ENCODE data around the gene ALK.

ALK gene

GRCh38 chr2:29360016-29360784 is 561.2 kb downstream of the ALK start:
- no peak for DNase-seq (ENCODE audit: low read depth)

GRCh38 chr2:29353403-29353991 is 567.9 kb downstream of the ALK start:
- DNase-seq (ENCODE audit: low read depth): no peak

GRCh38 chr2:29351916-29352591 is 569.3 kb downstream of the ALK start:
- no peak for DNase-seq (ENCODE audit: low read depth)

GRCh38 chr2:29351248-29351647 is 570.1 kb downstream of the ALK start:
- no peak for DNase-seq (ENCODE audit: low read depth)

- no peak for DNase-seq (ENCODE audit: low read depth)
These were observed 571.9 kb downstream of the ALK start for GRCh38 chr2:29349316-29350030.

- no peak for DNase-seq (ENCODE audit: low read depth)
These were observed 573.5 kb downstream of the ALK start for GRCh38 chr2:29347774-29348461.

- DNase-seq (ENCODE audit: low read depth): no peak
These were observed 576.1 kb downstream of the ALK start for GRCh38 chr2:29345236-29345635.

- no peak for DNase-seq (ENCODE audit: low read depth)
These were observed 577.6 kb downstream of the ALK start for GRCh38 chr2:29343830-29344229.

- DNase-seq (ENCODE audit: low read depth): no peak
These were observed 584.8 kb downstream of the ALK start for GRCh38 chr2:29336341-29337241.

GRCh38 chr2:29335396-29335795 is 586.0 kb downstream of the ALK start:
- no peak for DNase-seq (ENCODE audit: low read depth)

- DNase-seq (ENCODE audit: low read depth): no peak
These were observed 586.7 kb downstream of the ALK start for GRCh38 chr2:29334706-29335105.

GRCh38 chr2:29332540-29332939 is 588.8 kb downstream of the ALK start:
- no peak for DNase-seq (ENCODE audit: low read depth)

GRCh38 chr2:29329899-29330298 is 591.5 kb downstream of the ALK start:
- DNase-seq (ENCODE audit: low read depth): no peak

GRCh38 chr2:29326926-29327325 is 594.5 kb downstream of the ALK start:
- DNase-seq (ENCODE audit: low read depth): no peak

- DNase-seq (ENCODE audit: low read depth): no peak
These were observed 595.8 kb downstream of the ALK start for GRCh38 chr2:29325544-29325943.

GRCh38 chr2:29323961-29324360 is 597.4 kb downstream of the ALK start:
- no peak for DNase-seq (ENCODE audit: low read depth)

- DNase-seq (ENCODE audit: low read depth): no peak
These were observed 598.1 kb downstream of the ALK start for GRCh38 chr2:29323301-29323700.

GRCh38 chr2:29322011-29322410 is 599.4 kb downstream of the ALK start:
- DNase-seq (ENCODE audit: low read depth): no peak

- DNase-seq (ENCODE audit: low read depth): no peak
These were observed 603.4 kb downstream of the ALK start for GRCh38 chr2:29317801-29318485.

- no peak for DNase-seq (ENCODE audit: low read depth)
These were observed 604.3 kb downstream of the ALK start for GRCh38 chr2:29317077-29317517.

Measured in activated T-cell treated with anti-CD3 and anti-CD28 coated beads for 1 hour (primary cell).